ENCODE measurements around the gene FAM3B. TPM values are rescaled to one million over a fixed set of nuclear protein-coding genes. Genes with fewer than 3 reads are reported as not detected.
"Not testable (repeated sequence)": the region's sequence is repeated elsewhere in the genome, so short reads cannot be mapped to it uniquely, and the experiment has no call there.

The FAM3B gene
- polyA plus RNA-seq (ENCODE audit: insufficient read length in 4 of 4): 10 to 100 TPM in 3 of 4 donors, 1 to 10 TPM in 1; 1.1 to 32.7 (median 16.7) TPM

DNA sequence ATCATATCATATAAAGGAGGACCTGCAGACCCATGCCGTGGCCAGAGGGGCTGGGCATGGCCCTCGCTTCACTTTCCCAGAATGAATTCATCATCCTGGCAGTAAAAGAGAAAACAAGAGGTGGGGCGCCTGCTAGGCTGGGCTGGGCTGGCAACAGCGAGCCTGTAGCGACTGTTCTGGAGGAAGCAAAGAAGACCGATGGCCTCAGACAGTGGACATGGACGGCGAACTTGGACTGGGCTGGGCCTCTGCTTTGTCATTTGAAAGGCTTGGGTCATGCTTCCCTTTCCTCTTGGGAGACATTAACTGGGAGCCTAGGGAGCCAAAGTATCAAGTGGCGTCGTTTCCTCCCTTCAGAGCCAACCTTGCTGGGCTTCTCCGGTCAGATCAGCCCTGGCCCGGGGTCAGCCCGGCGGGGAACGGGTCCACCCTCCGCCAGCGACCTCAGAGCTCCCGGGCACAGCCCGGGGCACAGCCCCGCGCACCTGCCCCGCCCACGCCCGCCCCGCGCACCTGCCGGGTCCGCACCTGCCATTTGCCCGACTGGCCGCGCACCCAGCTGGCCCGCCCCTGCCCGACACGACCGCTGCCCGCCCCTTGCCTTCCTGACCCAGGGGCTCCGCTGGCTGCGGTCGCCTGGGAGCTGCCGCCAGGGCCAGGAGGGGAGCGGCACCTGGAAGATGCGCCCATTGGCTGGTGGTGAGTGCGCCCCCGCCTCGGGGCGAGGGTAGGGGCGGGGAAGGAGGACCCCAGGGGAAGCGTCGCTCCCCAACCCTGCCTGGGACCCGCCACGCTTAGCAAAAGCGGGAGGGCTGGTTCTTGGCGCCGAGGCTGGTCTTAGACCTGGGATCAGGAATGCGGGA, at the start of gene FAM3B:
TSS of gene FAM3B (plus strand) at position 602 of the 863 bp plus-strand sequence. CDS start at position 681, 79 bp downstream.
- peak in 2 of 4 donors; percentile 9 to 12 for DNase-seq (ENCODE audit: low read depth in 4 of 4, low spot score in 3 of 4)

- no peak for DNase-seq (ENCODE audit: low read depth in 4 of 4, low spot score in 3 of 4)
Observed at GRCh38 chr21:41267346-41267745, 49.3 kb upstream of the FAM3B start.

DNA sequence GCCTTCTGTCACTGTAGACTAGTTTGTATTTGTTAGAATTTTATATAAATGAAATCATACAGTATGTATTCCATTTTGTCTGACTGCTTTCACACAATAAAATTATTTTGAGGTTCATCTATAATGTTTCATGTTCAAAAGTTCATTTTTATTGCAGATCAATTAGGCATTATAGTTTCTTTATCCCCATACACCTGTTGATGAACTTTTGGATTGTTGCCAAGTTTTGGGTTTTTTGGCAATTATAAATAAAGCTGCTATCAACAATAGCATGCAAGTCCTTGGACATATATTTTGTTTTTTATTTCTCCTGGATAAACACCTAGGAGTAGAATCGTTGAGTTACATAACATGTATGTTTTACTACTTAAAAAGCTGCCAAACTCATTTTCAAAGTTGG, 47.1 kb upstream of the FAM3B start:
- no peak for DNase-seq (ENCODE audit: low read depth in 4 of 4, low spot score in 3 of 4)

GRCh38 chr21:41277196-41277595, 39.4 kb upstream of the FAM3B start:
- DNase-seq (ENCODE audit: low read depth in 4 of 4, low spot score in 3 of 4): no peak

DNA sequence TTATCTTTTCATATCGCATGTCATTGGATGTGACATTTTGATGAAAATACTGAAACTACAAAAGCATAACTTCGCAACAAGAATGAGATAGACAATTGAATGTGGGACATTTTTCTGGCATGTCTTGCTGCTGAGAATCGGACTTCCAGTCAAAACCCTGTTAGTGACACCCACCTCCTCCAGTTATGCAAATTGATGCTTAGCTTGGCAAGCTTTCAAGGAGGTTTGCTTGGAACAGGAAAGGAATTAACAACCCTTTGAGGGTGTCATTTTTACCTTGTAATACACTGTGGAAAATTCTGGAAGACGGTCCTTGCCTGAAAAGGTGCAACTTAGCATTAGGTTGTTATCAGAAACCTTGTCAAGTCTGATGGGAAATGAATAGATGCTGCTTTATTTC, 38.8 kb upstream of the FAM3B start:
- DNase-seq (ENCODE audit: low read depth in 4 of 4, low spot score in 3 of 4): no peak

- DNase-seq (ENCODE audit: low read depth in 4 of 4, low spot score in 3 of 4): no peak
Observed at GRCh38 chr21:41280115-41280919, 36.3 kb upstream of the FAM3B start.

DNA sequence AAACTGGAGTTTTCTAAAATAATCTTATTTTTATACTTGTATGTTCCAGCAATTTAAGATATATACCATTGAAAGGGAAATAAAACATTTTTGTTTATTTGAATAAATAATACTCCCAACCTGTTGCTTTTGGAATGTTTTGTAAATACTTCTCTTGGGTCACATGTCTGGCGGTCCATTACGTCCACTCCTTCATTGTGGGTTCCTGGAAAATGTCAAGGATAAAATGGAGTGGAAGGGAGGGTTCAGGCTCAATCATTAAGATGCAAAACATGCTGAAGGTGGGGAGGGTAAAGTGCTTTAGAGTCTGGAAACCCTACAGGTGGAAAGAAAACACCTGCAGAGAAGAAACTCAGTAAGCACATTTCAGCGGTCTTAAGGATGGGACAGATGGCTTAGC, 34.2 kb upstream of the FAM3B start:
- no peak for DNase-seq (ENCODE audit: low read depth in 4 of 4, low spot score in 3 of 4)

DNA sequence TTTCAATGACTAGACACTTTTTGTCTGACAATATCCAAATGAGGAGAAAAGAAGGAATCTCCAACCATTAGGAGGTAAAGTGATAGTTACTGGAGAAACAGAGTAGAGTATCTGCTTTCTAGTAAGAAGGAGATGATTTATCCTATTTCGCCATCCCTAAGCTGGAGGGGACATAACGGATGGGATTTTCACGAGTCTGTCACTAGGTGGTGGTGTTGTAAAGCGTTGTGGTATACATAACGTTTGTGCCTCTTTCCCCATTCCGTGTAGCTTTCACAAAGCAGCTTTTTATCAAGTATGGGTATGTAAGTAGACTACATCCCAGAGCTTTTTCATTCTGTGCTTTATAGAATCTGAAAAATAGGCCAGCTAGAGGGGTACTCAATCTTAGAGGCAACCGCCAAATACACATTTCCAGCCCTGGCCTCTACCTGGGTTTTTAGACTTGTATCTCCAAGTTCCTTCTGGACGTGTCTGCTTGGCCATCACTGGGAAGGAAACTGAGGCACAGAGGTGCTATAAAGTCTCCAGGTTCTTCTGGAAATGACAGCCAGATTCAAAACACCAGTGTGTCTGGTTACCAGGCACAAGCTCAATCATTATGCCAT, 33.3 kb upstream of the FAM3B start:
- DNase-seq (ENCODE audit: low read depth in 4 of 4, low spot score in 3 of 4): peak; percentile 25 to 67 (median 50)

- DNase-seq (ENCODE audit: low read depth in 4 of 4, low spot score in 3 of 4): no peak
Observed at GRCh38 chr21:41289431-41289830, 27.2 kb upstream of the FAM3B start.

GRCh38 chr21:41290106-41290799, 26.3 kb upstream of the FAM3B start:
- no peak for DNase-seq (ENCODE audit: low read depth in 4 of 4, low spot score in 3 of 4)

GRCh38 chr21:41294548-41295231, 21.9 kb upstream of the FAM3B start:
- no peak for DNase-seq (ENCODE audit: low read depth in 4 of 4, low spot score in 3 of 4)

DNA sequence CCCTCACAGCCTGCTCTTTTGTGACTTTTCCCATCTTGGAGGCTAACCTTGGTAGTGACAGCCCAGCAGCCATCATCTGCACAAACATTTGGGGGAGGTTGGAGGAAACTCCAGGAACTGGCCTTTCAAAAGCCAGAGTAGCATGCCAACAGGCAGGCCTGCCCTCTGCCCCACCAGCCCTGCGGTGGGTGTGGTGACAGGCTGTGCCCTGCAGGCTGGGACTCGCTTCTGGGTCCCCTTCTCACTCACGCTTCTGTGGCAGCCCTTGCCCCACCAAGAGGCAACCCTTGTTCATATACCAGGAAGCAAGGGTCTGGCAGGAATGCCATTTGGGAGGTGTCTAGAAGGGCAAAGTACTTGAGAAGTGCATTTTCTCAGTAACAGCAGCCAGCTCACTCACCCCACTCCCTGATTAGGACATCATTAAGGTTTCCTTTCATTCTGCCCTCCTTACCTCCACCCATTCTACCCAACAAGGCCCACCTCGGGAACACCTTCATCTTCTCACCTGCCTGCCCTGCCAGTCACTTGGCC, 20.8 kb upstream of the FAM3B start:
- DNase-seq (ENCODE audit: low read depth in 4 of 4, low spot score in 3 of 4): no peak

DNA sequence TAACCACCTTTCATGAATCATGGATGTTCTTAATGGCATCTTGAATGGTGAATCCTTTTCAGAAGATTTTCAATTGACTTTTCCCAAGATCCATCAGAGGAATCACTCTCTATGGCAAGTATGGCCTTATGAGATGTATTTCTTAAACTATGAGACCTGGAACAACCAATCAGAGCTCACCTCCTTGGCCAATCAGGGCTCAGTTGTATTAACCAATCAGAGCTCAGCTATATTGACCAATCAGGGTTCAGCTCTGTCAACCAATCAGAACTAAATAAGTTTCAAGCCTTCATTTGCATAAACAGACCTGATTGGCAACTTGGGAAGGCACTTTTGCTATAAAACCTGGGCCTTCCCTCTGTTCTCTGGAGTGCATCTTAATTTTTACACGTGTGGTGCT, 13.6 kb upstream of the FAM3B start:
- DNase-seq (ENCODE audit: low read depth in 4 of 4, low spot score in 3 of 4): no peak

DNA sequence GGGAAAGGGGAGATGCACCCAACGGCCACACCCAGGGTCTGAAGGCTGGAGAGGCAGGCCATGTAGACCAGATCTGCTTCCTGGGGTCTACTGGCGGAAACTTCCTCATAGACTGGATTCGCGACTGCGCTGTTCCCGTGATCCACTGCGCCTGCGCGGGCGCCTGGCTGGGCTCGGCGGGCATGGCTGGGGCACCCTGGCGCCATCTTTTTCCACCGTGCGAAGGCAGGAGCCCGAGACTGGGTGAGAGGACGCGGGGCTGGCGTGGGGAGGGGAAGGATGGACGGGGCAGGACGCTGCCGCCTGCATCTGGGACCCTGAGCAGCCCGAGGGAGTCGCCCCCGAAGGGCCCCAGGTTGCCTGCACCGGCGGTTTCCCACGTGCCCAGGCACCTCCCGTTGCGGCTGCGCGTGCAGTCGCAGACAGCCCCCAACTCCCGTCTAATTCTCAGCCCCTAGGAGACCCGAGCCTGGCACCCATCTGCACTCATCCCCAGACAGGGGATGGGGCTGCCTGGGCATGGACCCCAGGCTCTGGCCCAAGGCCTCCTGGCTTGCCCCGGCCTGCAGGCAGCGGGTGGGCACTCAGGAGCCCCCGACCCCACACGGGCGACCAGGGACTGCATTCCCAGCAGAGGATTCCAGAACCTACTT, 12.4 kb upstream of the FAM3B start:
- no peak for DNase-seq (ENCODE audit: low read depth in 4 of 4, low spot score in 3 of 4)

GRCh38 chr21:41307219-41307618, 9.4 kb upstream of the FAM3B start:
- DNase-seq (ENCODE audit: low read depth in 4 of 4, low spot score in 3 of 4): no peak

DNA sequence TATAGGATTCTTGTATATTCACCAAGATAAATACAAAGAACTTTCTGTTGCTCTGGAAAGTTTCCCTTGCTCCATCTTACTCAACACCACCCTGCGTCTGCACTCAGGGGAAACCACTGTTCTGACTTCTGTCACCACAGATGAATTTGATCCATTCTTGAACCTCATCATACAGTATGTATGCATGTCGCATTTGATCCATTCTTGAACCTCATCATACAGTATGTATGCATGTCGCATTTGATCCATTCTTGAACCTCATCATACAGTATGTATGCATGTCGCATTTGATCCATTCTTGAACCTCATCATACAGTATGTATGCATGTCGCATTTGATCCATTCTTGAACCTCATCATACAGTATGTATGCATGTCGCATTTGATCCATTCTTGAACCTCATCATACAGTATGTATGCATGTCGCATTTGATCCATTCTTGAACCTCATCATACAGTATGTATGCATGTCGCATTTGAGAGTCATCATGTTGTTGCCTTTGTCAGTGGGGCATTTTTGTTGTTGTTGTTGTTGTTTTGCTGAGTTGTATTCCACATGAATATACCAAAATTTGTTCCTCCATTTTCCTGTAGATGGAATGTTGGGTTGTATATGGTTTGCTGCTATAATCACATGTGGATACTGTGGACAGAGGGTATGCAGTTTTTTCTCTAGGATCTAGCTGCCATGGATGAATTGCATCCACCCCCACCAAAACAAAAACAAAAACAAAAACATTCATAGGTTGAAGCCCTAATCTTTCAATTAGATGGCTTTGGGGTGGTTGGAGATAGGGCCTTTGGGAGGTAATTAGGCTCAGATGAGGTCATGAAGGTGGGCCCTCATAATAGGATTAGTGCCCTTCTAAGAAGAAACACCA, 3.1 kb upstream of the FAM3B start:
- DNase-seq (ENCODE audit: low read depth in 4 of 4, low spot score in 3 of 4): not testable (repeated sequence)

DNA sequence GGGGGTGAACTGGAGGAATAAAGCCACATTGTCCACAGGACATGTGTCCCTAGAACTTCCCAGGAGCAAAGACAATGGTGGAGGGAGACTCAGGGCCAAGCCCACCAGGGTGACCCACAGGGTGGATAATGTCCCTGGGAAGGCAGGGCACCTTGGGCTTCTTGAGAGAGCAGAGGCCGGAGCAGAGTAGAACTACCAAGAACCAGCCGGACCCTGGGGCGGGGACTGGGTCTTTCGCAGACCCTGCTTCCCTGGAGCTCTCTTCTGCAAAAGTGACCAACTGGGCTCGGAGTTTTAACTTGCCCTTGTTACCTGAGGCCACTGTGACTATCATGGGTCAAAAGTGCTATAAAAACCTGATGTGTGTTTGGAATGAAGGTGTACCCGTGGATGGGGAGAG, 875 bp upstream of the FAM3B start:
- DNase-seq (ENCODE audit: low read depth in 4 of 4, low spot score in 3 of 4): no peak

- no peak for DNase-seq (ENCODE audit: low read depth in 4 of 4, low spot score in 3 of 4)
Observed at GRCh38 chr21:41317063-41317392, 427 bp downstream of the FAM3B start.

All from left renal pelvis (tissue), 4 donors.